Adrenal gland (tissue), 12 donors: ENCODE results near the gene BTLA. TPM values are rescaled to one million over a fixed set of nuclear protein-coding genes. Genes with fewer than 3 reads are reported as not detected.

Experiments used
- DNase-seq, 7 donors: peaks; one replicate each; pipeline ENCODE4 v3.0.0-alpha.2; 2019 to 2020
- H3K27ac ChIP-seq, 5 donors: fragments of 200-600 bp; sonication (generic) in 4 of 5; 1 replicate in 3 of 5; 2 replicates in 2 of 5; pipeline versions ENCODE4 v1.5.1 to v1.8.0; 2016 to 2020; ENCODE audit warnings: mild to moderate bottlenecking in 1 of 5
- H3K27me3 ChIP-seq: fragments of 200-600 bp; 2 replicates; pipeline ENCODE4 v1.8.0; 2021
- H3K36me3 ChIP-seq, 2 donors: fragments of 200-600 bp; replicated peaks in 1 of 2; 1 replicate in 1 of 2; 2 replicates in 1 of 2; pipeline versions ENCODE4 v1.5.1 to v1.8.0; 2018 to 2022
- H3K4me1 ChIP-seq, 2 donors: fragments of 200-600 bp; replicated peaks in 1 of 2; 1 replicate in 1 of 2; 2 replicates in 1 of 2; pipeline versions ENCODE4 v1.5.1 to v1.8.0; 2018 to 2021
- H3K4me3 ChIP-seq, 4 donors: fragments of 200-600 bp; sonication (generic) in 3 of 4; one replicate each; pipeline ENCODE4 v1.5.1; 2016 to 2018
- H3K9me3 ChIP-seq, 3 donors: fragments of 200-600 bp; sonication (generic) in 1 of 3; replicated peaks in 1 of 3; 1 replicate in 2 of 3; 2 replicates in 1 of 3; pipeline versions ENCODE4 v1.5.1 to v1.8.0; 2016 to 2021
- POLR2A ChIP-seq, 2 donors: fragments of 450-650 bp; IDR thresholded peaks; one replicate each; pipeline ENCODE4 v1.6.1; 2017; ENCODE audit warnings: antibody characterized with exemption in 2 of 2, mild to moderate bottlenecking in 2 of 2, moderate library complexity in 1 of 2
- WGBS, 4 donors: extraction: QIAGEN DNeasy Blood & Tissue Kit in 2 of 4; methylation state at CpG; one replicate each; pipeline versions ENCODE4 v1.1.5 to v1.1.7; 2013 to 2017; 5-methylcytosine and 5-hydroxymethylcytosine counted together
- intact Hi-C, 2 donors: fragments of 100-400 bp; cut with DNase I; formaldehyde crosslinking; loops; one replicate each; pipeline versions ENCODE4 v1.14.1 to v1.15.0; 2022 to 2023
- polyA plus RNA-seq, 3 donors: library from polyadenylated mRNA; stranded (reverse); fragments of 200-250 nt in 2 of 3; fragments of 350-450 nt in 1 of 3; fragmentation: Illumina TruSeq in 1 of 3; extraction: RNeasy Lipid Tissue Mini Kit (QIAGEN cat#74804) in 1 of 3; gene quantifications; one replicate each; pipeline ENCODE4 v1.2.3, GENCODE V29; 2013 to 2014
- total RNA-seq, 9 donors: library from RNA; depleted of rRNA in 4 of 9; stranded (reverse); fragments of >200 nt in 4 of 9; fragments of 120-200 nt in 1 of 9; fragmentation: NEBNext Ultra II Directional in 1 of 9; extraction: Animal tissue kit (Norgen Biotek cat#: 25700) in 1 of 9; gene quantifications; one replicate each; pipeline versions ENCODE4 v1.1.0 to v1.2.4, GENCODE V29; 2013 to 2023
- TF ChIP-seq, protein P1 (sequence below), 6 experiments: fragments of 450-650 bp in 4 of 6; fragments of 200-600 bp in 2 of 6; sonication (generic) in 1 of 6; IDR thresholded peaks; 1 replicate in 5 of 6; 2 replicates in 1 of 6; pipeline versions ENCODE4 v1.5.1 to v1.8.0; 2016 to 2021; ENCODE audit warnings: antibody characterized with exemption in 6 of 6, mild to moderate bottlenecking in 2 of 6, moderate library complexity in 1 of 6
- donor health status: healthy with polysubstance abuse.
- donor health status: Bipolar disorder and iron deficiency.
- donor health status: DM: yes; HTN: yes; CAD: no.
- donor health status: DM: no; HTN: no; CAD: no.
- donor health status: DM: no; HTN: no; CAD: no.
- donor health status: DM: yes; HTN: yes; CAD: no.

BTLA gene
- total and polyA plus RNA-seq, 12 donors = 0.13 to 0.47 (median 0.22) TPM; not detected in 4

DNA sequence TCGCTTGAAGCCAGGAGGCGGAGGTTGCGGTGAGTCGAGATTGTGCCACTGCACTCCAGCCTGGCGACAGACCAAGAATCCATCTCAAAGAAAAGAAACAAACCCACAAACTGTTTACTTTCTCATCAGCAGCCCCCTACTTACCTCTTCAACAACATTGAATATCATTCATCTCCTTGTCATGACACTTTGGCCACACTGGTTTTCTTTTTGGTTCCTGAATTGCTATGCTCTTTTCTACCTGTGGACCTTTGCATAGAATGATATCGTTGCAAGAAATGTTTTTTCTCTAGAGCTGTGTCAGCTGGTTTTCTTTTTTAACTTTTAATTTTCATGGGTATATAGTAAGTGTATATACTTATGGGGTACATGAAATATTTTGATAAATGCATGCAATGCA lies 83.9 kb downstream of the BTLA start:
- Histone ChIP-seq H3K9me3 (no peaks in the 10 kb centered on the region), H3K27me3 (no peaks in the 10 kb centered on the region), H3K4me3 (no peak overlapping the region), H3K4me1 (no peaks in the 10 kb centered on the region), H3K27ac (no peak overlapping the region), H3K36me3 (no peaks in the 10 kb centered on the region)
- intact Hi-C loops = no loop called here
- TF ChIP-seq, protein P1, sequence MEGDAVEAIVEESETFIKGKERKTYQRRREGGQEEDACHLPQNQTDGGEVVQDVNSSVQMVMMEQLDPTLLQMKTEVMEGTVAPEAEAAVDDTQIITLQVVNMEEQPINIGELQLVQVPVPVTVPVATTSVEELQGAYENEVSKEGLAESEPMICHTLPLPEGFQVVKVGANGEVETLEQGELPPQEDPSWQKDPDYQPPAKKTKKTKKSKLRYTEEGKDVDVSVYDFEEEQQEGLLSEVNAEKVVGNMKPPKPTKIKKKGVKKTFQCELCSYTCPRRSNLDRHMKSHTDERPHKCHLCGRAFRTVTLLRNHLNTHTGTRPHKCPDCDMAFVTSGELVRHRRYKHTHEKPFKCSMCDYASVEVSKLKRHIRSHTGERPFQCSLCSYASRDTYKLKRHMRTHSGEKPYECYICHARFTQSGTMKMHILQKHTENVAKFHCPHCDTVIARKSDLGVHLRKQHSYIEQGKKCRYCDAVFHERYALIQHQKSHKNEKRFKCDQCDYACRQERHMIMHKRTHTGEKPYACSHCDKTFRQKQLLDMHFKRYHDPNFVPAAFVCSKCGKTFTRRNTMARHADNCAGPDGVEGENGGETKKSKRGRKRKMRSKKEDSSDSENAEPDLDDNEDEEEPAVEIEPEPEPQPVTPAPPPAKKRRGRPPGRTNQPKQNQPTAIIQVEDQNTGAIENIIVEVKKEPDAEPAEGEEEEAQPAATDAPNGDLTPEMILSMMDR (IDR thresholded peaks at IDR 0.05) = no peak
- TF ChIP-seq POLR2A (IDR thresholded peaks at IDR 0.05) = no peak
- DNase-seq = no peak
- 87 to 95% (median 92%) methylated on average over 6 of the region's 6 CpGs for WGBS, 4 donors

Other genes with a start within 250 kb of the BTLA start
- under 1 TPM in 1 of 9 donors, not detected in 8; 0.72 TPM for gene SLC9C1, start 205.3 kb downstream of the BTLA start, total RNA-seq
- gene SLC9C1, start 205.3 kb downstream of the BTLA start, polyA plus RNA-seq = not detected
- 10 to 100 TPM in 1 of 9 donors, 1 to 10 TPM in 7, not detected in 1; 1.3 to 11.3 (median 3.2) TPM for gene CD200, start 166.3 kb downstream of the BTLA start, total RNA-seq
- gene CD200, start 166.3 kb downstream of the BTLA start, polyA plus RNA-seq = 10 to 100 TPM in 1 of 3 donors, 1 to 10 TPM in 2; 3.3 to 20.7 (median 5.1) TPM
- 10 to 100 TPM; 56.1 to 73.6 (median 69.1) TPM for gene ATG3, start 62.5 kb upstream of the BTLA start, total RNA-seq
- 100 to 1,000 TPM in 1 of 3 donors, 10 to 100 TPM in 2; 25.3 to 128 (median 26.6) TPM for gene ATG3, start 62.5 kb upstream of the BTLA start, polyA plus RNA-seq
- 10 to 100 TPM; 28.1 to 51.6 (median 39.8) TPM for gene SLC35A5, start 62.6 kb upstream of the BTLA start, total RNA-seq
- gene SLC35A5, start 62.6 kb upstream of the BTLA start, polyA plus RNA-seq = 10 to 100 TPM in 1 of 3 donors, 1 to 10 TPM in 2; 6.1 to 48.4 (median 8.0) TPM
- 10 to 100 TPM in 8 of 9 donors, 1 to 10 TPM in 1; 5.7 to 65.3 (median 16.2) TPM for gene CCDC80, start 141.7 kb upstream of the BTLA start, total RNA-seq
- 10 to 100 TPM; 12.4 to 24.6 (median 19.7) TPM for gene CCDC80, start 141.7 kb upstream of the BTLA start, polyA plus RNA-seq